ENCODE results near the gene CDH4. TPM values are rescaled to one million over a fixed set of nuclear protein-coding genes. Genes with fewer than 3 reads are reported as not detected.

CDH4 gene
- total and polyA plus RNA-seq, 2 of the 8 experiments (the other 6 are each of a cell fraction or from before 2014, with no cell fraction given), result 4.3 to 7.9 TPM

DNA sequence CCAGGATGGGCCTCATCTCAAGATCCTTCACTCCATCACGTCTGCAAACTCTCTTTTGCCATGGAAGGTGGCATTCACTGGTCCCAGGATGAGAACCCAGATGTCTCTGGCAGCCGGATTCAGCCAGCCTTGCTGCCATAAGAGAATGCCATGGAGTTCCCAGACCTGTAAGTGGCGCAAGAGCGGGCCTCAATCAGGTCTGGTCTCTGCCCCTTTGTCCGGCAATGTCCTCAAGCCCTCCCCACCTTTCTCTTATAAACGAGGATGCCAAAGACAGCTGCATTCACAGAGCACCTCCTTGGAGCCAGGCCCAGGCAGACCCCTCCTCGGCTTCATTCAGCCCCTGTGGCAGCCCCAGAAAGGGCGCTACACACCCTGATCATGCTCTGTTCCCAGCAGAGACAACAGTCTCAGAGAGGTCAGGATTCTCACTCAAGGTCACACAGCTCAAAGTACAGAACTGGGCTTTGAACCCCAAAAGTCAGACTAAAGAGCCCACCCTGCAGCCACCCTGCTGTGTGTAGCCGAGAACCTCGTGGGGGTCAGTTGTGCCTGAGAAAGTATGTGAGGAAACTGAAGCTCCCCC is 549.9 kb downstream of the CDH4 start (continued):
- TF ChIP-seq EZH2 (IDR thresholded peaks at IDR 0.05; ENCODE audit: low read depth, low read length, severe bottlenecking) (no peak), CHD7 (IDR thresholded peaks at IDR 0.05; ENCODE audit: insufficient replicate concordance, low read length) (no peak), POU5F1 (IDR thresholded peaks at IDR 0.05; ENCODE audit: low read depth, low read length) (no peak), ATF2 (IDR thresholded peaks at IDR 0.05; ENCODE audit: low read length) (no peak)

All from H1 (cell line).